ENCODE data around the gene NFE2L3. TPM values are rescaled to one million over a fixed set of nuclear protein-coding genes. Genes with fewer than 3 reads are reported as not detected.
A peak's percentile ranks its signal among the peaks of the same experiment; 100 is the strongest.

The NFE2L3 gene
- total and polyA plus RNA-seq, 9 of the 15 experiments (the other 6 are each of a cell fraction or from before 2014, with no cell fraction given) = 2.9 to 16.9 (median 12.4) TPM

DNA sequence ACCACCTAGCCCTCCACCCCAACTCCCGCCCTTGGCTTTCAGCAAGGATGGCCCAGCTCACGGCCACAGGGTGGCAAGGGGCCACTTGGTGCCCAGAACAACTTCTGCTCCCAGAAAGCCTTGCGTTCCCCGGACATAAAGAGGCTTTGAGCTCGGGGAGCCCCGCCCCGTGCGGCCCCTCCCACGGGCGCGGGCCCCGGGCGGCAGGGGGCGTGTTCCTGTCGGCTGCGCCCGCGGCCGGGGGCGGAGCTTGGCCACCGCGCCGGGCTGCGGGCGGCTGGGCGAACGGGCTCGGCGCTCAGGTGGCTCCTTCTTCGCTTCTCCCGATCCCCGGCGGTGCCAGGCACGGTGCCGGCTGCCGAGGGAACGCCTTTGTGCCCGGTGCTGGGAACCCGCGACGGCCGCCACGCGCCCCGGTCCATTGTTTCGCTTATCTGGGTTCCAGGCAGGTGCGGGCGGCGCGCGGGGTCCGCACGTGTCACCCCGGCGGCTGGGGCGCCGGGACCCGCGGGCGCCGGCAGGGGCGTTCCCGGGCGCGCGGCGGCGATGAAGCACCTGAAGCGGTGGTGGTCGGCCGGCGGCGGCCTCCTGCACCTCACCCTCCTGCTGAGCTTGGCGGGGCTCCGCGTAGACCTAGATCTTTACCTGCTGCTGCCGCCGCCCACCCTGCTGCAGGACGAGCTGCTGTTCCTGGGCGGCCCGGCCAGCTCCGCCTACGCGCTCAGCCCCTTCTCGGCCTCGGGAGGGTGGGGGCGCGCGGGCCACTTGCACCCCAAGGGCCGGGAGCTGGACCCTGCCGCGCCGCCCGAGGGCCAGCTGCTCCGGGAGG is at the start of gene NFE2L3 (continued):
- TF ChIP-seq, protein P1, sequence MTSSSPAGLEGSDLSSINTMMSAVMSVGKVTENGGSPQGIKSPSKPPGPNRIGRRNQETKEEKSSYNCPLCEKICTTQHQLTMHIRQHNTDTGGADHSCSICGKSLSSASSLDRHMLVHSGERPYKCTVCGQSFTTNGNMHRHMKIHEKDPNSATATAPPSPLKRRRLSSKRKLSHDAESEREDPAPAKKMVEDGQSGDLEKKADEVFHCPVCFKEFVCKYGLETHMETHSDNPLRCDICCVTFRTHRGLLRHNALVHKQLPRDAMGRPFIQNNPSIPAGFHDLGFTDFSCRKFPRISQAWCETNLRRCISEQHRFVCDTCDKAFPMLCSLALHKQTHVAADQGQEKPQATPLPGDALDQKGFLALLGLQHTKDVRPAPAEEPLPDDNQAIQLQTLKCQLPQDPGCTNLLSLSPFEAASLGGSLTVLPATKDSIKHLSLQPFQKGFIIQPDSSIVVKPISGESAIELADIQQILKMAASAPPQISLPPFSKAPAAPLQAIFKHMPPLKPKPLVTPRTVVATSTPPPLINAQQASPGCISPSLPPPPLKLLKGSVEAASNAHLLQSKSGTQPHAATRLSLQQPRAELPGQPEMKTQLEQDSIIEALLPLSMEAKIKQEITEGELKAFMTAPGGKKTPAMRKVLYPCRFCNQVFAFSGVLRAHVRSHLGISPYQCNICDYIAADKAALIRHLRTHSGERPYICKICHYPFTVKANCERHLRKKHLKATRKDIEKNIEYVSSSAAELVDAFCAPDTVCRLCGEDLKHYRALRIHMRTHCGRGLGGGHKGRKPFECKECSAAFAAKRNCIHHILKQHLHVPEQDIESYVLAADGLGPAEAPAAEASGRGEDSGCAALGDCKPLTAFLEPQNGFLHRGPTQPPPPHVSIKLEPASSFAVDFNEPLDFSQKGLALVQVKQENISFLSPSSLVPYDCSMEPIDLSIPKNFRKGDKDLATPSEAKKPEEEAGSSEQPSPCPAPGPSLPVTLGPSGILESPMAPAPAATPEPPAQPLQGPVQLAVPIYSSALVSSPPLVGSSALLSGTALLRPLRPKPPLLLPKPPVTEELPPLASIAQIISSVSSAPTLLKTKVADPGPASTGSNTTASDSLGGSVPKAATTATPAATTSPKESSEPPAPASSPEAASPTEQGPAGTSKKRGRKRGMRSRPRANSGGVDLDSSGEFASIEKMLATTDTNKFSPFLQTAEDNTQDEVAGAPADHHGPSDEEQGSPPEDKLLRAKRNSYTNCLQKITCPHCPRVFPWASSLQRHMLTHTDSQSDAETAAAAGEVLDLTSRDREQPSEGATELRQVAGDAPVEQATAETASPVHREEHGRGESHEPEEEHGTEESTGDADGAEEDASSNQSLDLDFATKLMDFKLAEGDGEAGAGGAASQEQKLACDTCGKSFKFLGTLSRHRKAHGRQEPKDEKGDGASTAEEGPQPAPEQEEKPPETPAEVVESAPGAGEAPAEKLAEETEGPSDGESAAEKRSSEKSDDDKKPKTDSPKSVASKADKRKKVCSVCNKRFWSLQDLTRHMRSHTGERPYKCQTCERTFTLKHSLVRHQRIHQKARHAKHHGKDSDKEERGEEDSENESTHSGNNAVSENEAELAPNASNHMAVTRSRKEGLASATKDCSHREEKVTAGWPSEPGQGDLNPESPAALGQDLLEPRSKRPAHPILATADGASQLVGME (CRISPR knock-in tag; IDR thresholded peaks at IDR 0.05) = no peak
- TF ChIP-seq, protein P2, sequence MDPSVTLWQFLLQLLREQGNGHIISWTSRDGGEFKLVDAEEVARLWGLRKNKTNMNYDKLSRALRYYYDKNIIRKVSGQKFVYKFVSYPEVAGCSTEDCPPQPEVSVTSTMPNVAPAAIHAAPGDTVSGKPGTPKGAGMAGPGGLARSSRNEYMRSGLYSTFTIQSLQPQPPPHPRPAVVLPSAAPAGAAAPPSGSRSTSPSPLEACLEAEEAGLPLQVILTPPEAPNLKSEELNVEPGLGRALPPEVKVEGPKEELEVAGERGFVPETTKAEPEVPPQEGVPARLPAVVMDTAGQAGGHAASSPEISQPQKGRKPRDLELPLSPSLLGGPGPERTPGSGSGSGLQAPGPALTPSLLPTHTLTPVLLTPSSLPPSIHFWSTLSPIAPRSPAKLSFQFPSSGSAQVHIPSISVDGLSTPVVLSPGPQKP (CRISPR knock-in tag; IDR thresholded peaks at IDR 0.05) = no peak
- TF ChIP-seq GABPA (tag; conservative IDR thresholded peaks at IDR 0.05; ENCODE audit: low read depth) (peak; percentile 41; the same call in 1 of the 2 replicates), ZNF217 (CRISPR knock-in tag; IDR thresholded peaks at IDR 0.05) (no peak), NFATC3 (IDR thresholded peaks at IDR 0.05) (no peak), ZNF184 (CRISPR knock-in tag; IDR thresholded peaks at IDR 0.05) (no peak), ZFP1 (CRISPR knock-in tag; IDR thresholded peaks at IDR 0.05) (0 out of 2 replicates have a peak, but pooled peaks have one; percentile 14), SMARCB1 (IDR thresholded peaks at IDR 0.05; ENCODE audit: insufficient read length, low read depth) (no peak), ZNF165 (CRISPR knock-in tag; IDR thresholded peaks at IDR 0.05; ENCODE audit: borderline replicate concordance) (no peak), EP300 (IDR thresholded peaks at IDR 0.05; ENCODE audit: low read length) (no peak), BACH1 (tag; IDR thresholded peaks at IDR 0.05) (no peak), SMAD3 (CRISPR knock-in tag; conservative IDR thresholded peaks at IDR 0.05) (no peak; the same call in 1 of the 2 replicates), KLF10 (CRISPR knock-in tag; IDR thresholded peaks at IDR 0.05) (no peak), EGR1 (conservative IDR thresholded peaks at IDR 0.05) (no peak), ZNF232 (CRISPR knock-in tag; IDR thresholded peaks at IDR 0.05) (no peak), SOX6 (IDR thresholded peaks at IDR 0.05) (peak; percentile 40; the same call in 1 of the 2 replicates), SREBF2 (CRISPR knock-in tag; IDR thresholded peaks at IDR 0.05) (no peak)
- TF ChIP-seq, protein P3, sequence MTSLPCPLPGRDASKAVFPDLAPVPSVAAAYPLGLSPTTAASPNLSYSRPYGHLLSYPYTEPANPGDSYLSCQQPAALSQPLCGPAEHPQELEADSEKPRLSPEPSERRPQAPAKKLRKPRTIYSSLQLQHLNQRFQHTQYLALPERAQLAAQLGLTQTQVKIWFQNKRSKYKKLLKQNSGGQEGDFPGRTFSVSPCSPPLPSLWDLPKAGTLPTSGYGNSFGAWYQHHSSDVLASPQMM (CRISPR knock-in tag; IDR thresholded peaks at IDR 0.05) = no peak
- TF ChIP-seq, protein P4, sequence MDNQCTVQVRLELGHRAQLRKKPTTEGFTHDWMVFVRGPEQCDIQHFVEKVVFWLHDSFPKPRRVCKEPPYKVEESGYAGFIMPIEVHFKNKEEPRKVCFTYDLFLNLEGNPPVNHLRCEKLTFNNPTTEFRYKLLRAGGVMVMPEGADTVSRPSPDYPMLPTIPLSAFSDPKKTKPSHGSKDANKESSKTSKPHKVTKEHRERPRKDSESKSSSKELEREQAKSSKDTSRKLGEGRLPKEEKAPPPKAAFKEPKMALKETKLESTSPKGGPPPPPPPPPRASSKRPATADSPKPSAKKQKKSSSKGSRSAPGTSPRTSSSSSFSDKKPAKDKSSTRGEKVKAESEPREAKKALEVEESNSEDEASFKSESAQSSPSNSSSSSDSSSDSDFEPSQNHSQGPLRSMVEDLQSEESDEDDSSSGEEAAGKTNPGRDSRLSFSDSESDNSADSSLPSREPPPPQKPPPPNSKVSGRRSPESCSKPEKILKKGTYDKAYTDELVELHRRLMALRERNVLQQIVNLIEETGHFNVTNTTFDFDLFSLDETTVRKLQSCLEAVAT (IDR thresholded peaks at IDR 0.05) = 0 out of 4 replicates have a peak, but pooled peaks of 1 of the 2 experiments have one; percentile 5
